ENCODE data around the gene EFHC2.

EFHC2 gene

DNA sequence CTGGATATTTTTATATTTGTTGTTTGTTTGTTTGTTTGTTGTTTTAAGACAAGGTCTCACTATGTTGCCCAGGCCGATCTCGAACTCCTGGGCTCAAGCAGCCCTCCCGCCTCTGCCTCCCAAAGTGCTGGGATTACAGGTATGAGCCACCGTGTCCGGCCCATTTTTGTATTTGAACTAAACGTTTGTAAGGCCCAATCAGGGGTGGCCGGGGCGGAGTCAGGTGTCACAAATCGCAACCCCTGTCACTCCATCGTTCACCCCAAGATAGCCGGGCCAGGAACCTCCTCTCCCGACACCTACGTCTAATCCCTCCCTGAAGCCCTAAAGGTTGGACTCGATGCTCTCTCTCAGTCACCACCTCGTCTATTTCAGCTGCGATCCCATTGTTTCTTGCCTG lies 722 bp upstream of the EFHC2 start:
- H3K4me3 ChIP-seq (ENCODE audit: low read depth, low read length): no peak overlapping the region
- TF ChIP-seq, protein P1, sequence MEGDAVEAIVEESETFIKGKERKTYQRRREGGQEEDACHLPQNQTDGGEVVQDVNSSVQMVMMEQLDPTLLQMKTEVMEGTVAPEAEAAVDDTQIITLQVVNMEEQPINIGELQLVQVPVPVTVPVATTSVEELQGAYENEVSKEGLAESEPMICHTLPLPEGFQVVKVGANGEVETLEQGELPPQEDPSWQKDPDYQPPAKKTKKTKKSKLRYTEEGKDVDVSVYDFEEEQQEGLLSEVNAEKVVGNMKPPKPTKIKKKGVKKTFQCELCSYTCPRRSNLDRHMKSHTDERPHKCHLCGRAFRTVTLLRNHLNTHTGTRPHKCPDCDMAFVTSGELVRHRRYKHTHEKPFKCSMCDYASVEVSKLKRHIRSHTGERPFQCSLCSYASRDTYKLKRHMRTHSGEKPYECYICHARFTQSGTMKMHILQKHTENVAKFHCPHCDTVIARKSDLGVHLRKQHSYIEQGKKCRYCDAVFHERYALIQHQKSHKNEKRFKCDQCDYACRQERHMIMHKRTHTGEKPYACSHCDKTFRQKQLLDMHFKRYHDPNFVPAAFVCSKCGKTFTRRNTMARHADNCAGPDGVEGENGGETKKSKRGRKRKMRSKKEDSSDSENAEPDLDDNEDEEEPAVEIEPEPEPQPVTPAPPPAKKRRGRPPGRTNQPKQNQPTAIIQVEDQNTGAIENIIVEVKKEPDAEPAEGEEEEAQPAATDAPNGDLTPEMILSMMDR (IDR thresholded peaks at IDR 0.05; ENCODE audit: borderline replicate concordance, insufficient read depth, low read depth, low read length): no peak

DNA sequence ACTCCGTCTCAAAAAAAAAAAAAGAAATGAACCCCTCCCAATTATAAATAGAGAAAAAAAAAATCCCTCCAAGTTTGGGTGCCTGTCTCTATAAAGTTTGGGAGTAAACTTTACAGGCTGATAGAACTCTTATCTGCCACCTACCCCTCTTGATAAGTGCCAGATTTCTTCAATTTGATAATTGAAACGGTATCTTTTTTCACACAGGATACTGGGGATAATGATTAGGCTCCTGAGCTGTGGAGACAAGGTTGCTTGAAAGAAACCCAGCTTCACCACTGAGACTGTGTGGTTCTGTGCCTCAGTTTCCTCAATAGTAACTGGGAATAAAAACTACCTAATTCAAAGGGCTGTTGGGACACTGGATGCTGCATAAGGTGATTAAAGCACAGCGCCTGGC lies 606 bp downstream of the EFHC2 start:
- H3K4me3 ChIP-seq (ENCODE audit: low read depth, low read length): no peak overlapping the region
- TF ChIP-seq, protein P1 (IDR thresholded peaks at IDR 0.05; ENCODE audit: borderline replicate concordance, insufficient read depth, low read depth, low read length): no peak

DNA sequence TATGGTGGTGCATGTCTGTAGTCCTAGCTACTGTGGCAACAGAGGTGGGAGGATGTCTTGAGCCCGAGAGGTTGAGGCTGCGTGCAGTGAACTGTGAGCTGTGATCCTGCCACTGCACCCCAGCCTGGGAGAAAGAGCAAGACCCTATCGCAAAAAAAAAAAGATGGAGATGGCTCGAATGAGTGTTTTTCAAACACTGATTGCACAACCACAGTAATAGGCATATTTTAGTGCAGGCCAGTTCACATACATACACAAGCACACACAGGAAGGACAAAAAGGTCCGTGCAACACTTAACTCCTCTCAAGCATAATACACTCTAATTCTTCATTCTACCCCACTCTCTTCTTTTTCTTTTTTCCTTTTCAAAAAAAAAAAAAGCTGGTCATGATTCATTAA lies 5.1 kb downstream of the EFHC2 start:
- no peak overlapping the region for H3K4me3 ChIP-seq (ENCODE audit: low read depth, low read length)
- TF ChIP-seq, protein P1 (IDR thresholded peaks at IDR 0.05; ENCODE audit: borderline replicate concordance, insufficient read depth, low read depth, low read length): no peak

DNA sequence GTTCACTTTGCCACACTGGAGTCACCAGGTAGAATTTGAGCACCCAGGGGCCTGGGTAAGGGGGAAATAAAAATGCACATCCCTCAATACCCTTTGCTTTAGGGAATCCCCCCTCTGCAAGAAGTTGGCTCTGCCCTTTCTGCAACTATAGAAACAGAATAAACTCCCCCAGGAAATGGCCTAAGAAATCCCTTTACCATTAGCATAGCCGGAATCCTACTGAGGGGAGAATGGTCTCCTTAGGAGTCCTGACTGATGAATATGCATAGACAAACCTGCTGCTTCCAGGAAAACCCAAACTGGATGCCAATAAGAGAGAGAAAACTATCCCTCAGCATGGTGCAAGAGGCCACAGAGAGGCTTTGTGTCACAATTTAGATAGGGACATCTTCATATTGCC lies 11.0 kb downstream of the EFHC2 start:
- TF ChIP-seq, protein P1 (IDR thresholded peaks at IDR 0.05; ENCODE audit: borderline replicate concordance, insufficient read depth, low read depth, low read length): no peak
- no peak overlapping the region for H3K4me3 ChIP-seq (ENCODE audit: low read depth, low read length)

DNA sequence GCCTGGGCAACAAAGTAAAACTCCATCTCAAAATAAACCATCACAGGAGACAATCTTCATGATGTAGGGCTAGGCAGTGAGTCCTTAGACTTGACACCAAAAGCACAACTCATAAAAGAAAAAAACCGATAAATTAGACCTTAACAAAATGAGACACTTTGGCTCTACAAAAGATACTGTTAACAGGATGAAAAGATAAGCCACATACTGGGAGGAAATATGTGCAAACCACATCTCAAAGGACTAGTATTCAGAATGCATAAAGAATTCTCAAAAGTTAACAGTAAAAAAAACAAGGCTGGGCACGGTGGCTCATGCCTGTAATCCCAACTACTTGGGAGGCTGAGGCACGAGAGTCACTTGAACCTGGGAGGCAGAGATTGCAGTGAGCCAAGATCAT lies 13.2 kb downstream of the EFHC2 start:
- TF ChIP-seq, protein P1 (IDR thresholded peaks at IDR 0.05; ENCODE audit: borderline replicate concordance, insufficient read depth, low read depth, low read length): no peak
- H3K4me3 ChIP-seq (ENCODE audit: low read depth, low read length): no peak overlapping the region

DNA sequence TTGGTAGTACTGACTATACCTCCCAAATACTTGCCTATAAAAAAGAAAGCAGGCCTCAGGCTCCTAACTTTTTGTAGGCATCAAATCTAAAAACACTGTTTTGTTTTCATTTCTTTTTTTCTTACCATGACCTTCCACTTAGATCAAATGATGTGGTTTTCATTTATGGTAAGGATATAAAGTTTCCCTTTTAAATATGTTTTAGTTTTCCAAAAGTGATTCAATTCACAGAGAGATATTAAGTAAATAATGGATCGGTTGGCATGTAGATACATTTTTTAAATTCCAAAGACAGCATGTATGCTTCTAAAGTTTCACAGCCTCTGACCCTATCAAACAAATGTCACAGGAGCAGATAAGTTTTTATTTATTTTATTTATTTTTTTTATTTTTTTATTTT lies 23.9 kb downstream of the EFHC2 start:
- TF ChIP-seq, protein P1 (IDR thresholded peaks at IDR 0.05; ENCODE audit: borderline replicate concordance, insufficient read depth, low read depth, low read length): no peak
- no peak overlapping the region for H3K4me3 ChIP-seq (ENCODE audit: low read depth, low read length)

DNA sequence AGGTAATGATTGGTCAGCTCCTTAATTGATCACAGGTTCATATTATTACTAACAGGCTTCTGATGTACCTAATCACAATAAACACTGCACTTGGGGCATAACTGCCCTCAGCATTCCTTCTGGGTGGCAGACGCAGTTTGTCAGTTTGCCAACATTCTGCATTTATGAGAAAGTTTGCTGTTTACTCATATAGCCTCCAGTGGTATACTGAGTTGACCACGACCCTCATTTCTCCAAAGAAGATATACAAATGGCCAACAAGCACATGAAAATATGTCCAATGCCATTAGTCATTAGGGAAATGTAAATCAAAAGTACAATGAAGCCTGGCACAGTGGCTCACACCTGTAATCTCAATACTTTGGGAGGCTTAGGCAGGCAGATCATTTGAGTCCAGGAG lies 26.3 kb downstream of the EFHC2 start:
- TF ChIP-seq, protein P1 (IDR thresholded peaks at IDR 0.05; ENCODE audit: borderline replicate concordance, insufficient read depth, low read depth, low read length): no peak

More for the DNA sequence above, 26.3 kb downstream of the EFHC2 start:
- no peak overlapping the region for H3K4me3 ChIP-seq (ENCODE audit: low read depth, low read length)

All from GM12875 (cell line).